ENCODE measurements around the gene SPACDR.

- TF ChIP-seq EZH2 (IDR thresholded peaks at IDR 0.05; ENCODE audit: borderline replicate concordance, insufficient read depth, low read depth, low read length, poor library complexity, severe bottlenecking), result no peak
- TF ChIP-seq, protein P1, sequence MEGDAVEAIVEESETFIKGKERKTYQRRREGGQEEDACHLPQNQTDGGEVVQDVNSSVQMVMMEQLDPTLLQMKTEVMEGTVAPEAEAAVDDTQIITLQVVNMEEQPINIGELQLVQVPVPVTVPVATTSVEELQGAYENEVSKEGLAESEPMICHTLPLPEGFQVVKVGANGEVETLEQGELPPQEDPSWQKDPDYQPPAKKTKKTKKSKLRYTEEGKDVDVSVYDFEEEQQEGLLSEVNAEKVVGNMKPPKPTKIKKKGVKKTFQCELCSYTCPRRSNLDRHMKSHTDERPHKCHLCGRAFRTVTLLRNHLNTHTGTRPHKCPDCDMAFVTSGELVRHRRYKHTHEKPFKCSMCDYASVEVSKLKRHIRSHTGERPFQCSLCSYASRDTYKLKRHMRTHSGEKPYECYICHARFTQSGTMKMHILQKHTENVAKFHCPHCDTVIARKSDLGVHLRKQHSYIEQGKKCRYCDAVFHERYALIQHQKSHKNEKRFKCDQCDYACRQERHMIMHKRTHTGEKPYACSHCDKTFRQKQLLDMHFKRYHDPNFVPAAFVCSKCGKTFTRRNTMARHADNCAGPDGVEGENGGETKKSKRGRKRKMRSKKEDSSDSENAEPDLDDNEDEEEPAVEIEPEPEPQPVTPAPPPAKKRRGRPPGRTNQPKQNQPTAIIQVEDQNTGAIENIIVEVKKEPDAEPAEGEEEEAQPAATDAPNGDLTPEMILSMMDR (IDR thresholded peaks at IDR 0.05), result no peak
These were observed 7.0 kb upstream of the SPACDR start for GRCh38 chr7:100471021-100471420.
